ENCODE measurements around the gene ZCCHC10.

- TF ChIP-seq CTCF (IDR thresholded peaks at IDR 0.05 in 4 of 5, conservative IDR thresholded peaks at IDR 0.05 in 1 of 5) (no peak), POLR2A (IDR thresholded peaks at IDR 0.05) (no peak)
These were observed 72.6 kb downstream of the ZCCHC10 start for GRCh38 chr5:132953710-132954109.

Data from gastrocnemius medialis (tissue), 4 donors.